Stimulated activated CD8-positive, alpha-beta memory T cell treated with anti-CD3 and anti-CD28 coated beads, Interleukin-4, amount 100 ng/mL, for 24 hours (primary cell): ENCODE results near the gene HSPA1A.
"Not testable (repeated sequence)": the region's sequence is repeated elsewhere in the genome, so short reads cannot be mapped to it uniquely, and the experiment has no call there.

Experiments
- DNase-seq: peaks from one replicate; pipeline ENCODE4 v3.0.0-alpha.2; 2020; ENCODE audit warnings: low read depth

HSPA1A gene

GRCh38 chr6:31811645-31812044 is 3.7 kb upstream of the HSPA1A start:
- no peak for DNase-seq

- DNase-seq, result no peak
Measured at GRCh38 chr6:31813465-31813849, 1.9 kb upstream of the HSPA1A start.

GRCh38 chr6:31814677-31815024 is 692 bp upstream of the HSPA1A start:
- peak; percentile 49 for DNase-seq

GRCh38 chr6:31817133-31817928 is 2.0 kb downstream of the HSPA1A start:
- DNase-seq, result not testable (repeated sequence)

- not testable (repeated sequence) for DNase-seq
Measured at GRCh38 chr6:31817929-31818511, 2.7 kb downstream of the HSPA1A start.

- no peak for DNase-seq
Measured at GRCh38 chr6:31819871-31820299, 4.5 kb downstream of the HSPA1A start.

- DNase-seq, result not testable (repeated sequence)
Measured at GRCh38 chr6:31820399-31820798, 5.1 kb downstream of the HSPA1A start.

GRCh38 chr6:31821301-31822035 is 6.1 kb downstream of the HSPA1A start:
- peak; percentile 56 for DNase-seq

GRCh38 chr6:31822036-31822821 is 6.9 kb downstream of the HSPA1A start:
- DNase-seq, result peak; percentile 50

GRCh38 chr6:31823592-31824196 is 8.4 kb downstream of the HSPA1A start:
- DNase-seq, result not testable (repeated sequence)

- no peak for DNase-seq
Measured at GRCh38 chr6:31825553-31825952, 10.2 kb downstream of the HSPA1A start.

GRCh38 chr6:31826793-31827285 is 11.5 kb downstream of the HSPA1A start:
- no peak for DNase-seq

GRCh38 chr6:31827286-31828079 is 12.1 kb downstream of the HSPA1A start, which contains the start of gene HSPA1B:
HSPA1B (plus strand) TSS chr6:31827738; CDS start chr6:31827951, 213 bp downstream.
- DNase-seq, result peak; percentile 87

GRCh38 chr6:31829633-31830283 is 14.4 kb downstream of the HSPA1A start:
- no peak for DNase-seq

- DNase-seq, result no peak
Measured at GRCh38 chr6:31830886-31831335, 15.6 kb downstream of the HSPA1A start.

- DNase-seq, result no peak
Measured at GRCh38 chr6:31831350-31832215, 16.2 kb downstream of the HSPA1A start.

- DNase-seq, result peak; percentile 60
Measured at GRCh38 chr6:31834367-31835250, 19.3 kb downstream of the HSPA1A start.

- no peak for DNase-seq
Measured at GRCh38 chr6:31836047-31836473, 20.7 kb downstream of the HSPA1A start.
